PC-3 (cell line): ENCODE results near the gene CNNM3.

Experiments used
- EZH2 ChIP-seq: fragments of 300-600 bp; sonication (generic); IDR thresholded peaks from one replicate; pipeline ENCODE4 v1.6.1; 2017; ENCODE audit warnings: antibody characterized with exemption, mild to moderate bottlenecking, low read length; ENCODE audit not compliant: unreplicated experiment
- TF ChIP-seq, protein P1 (sequence below): fragments of 300-600 bp; sonication (generic); conservative IDR thresholded peaks from 2 replicates; pipeline ENCODE4 v1.5.1; 2017; ENCODE audit warnings: antibody characterized with exemption, low read depth, mild to moderate bottlenecking, low read length

DNA sequence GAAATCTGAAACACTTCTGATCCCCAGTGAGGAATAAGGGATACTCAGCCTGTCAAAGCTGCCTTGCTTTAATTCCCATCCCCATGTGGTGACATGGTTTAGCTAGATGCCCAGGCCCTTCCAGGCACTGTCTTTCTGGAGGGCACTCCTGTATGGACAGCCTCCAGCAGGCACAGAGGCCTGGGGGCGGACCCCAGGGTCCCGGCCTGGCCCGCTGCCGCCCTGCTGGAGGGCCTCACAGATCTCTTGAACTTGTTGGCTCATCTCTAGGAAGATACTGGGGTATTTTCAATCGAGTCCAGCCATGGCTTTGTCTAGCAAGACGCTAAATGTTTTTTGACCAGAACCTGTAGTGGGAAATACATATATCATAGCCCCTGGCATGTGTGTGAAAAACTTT, 21.0 kb upstream of the CNNM3 start:
- TF ChIP-seq, protein P1, sequence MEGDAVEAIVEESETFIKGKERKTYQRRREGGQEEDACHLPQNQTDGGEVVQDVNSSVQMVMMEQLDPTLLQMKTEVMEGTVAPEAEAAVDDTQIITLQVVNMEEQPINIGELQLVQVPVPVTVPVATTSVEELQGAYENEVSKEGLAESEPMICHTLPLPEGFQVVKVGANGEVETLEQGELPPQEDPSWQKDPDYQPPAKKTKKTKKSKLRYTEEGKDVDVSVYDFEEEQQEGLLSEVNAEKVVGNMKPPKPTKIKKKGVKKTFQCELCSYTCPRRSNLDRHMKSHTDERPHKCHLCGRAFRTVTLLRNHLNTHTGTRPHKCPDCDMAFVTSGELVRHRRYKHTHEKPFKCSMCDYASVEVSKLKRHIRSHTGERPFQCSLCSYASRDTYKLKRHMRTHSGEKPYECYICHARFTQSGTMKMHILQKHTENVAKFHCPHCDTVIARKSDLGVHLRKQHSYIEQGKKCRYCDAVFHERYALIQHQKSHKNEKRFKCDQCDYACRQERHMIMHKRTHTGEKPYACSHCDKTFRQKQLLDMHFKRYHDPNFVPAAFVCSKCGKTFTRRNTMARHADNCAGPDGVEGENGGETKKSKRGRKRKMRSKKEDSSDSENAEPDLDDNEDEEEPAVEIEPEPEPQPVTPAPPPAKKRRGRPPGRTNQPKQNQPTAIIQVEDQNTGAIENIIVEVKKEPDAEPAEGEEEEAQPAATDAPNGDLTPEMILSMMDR, result no peak
- no peak for TF ChIP-seq EZH2
